ENCODE data around the gene SYNE1. TPM values are rescaled to one million over a fixed set of nuclear protein-coding genes. Genes with fewer than 3 reads are reported as not detected.

Gene SYNE1
- total RNA-seq, 1 experiment from 2014 or later = 3.0 TPM

- Histone ChIP-seq H2BK12ac (ENCODE audit: insufficient read length, low read depth, low read length) (no peak overlapping the region), H3K4ac (ENCODE audit: low read depth, low read length) (no peak overlapping the region), H3K18ac (ENCODE audit: insufficient read length, low read depth, low read length) (no peak overlapping the region), H3K4me2 (ENCODE audit: insufficient read depth, insufficient read length, low read length) (no peak overlapping the region), H2BK15ac (ENCODE audit: low read depth, low read length) (no peak overlapping the region), H3K56ac (ENCODE audit: insufficient read length, low read depth, low read length) (no peak overlapping the region), H4K20me1 (ENCODE audit: control insufficient read depth, insufficient read depth, insufficient read length) (no peaks in the 10 kb centered on the region), H3K79me2 (ENCODE audit: insufficient read depth, low read length) (no peaks in the 10 kb centered on the region), H2BK20ac (ENCODE audit: low read depth, low read length, poor library complexity, severe bottlenecking) (no peak overlapping the region), H3K4me1 (ENCODE audit: insufficient read depth, low read length) (no peaks in the 10 kb centered on the region), H3K27ac (ENCODE audit: insufficient read length, low read depth, low read length) (no peak overlapping the region), H4K91ac (ENCODE audit: insufficient read length, low read depth, low read length) (no peak overlapping the region), H2BK120ac (ENCODE audit: low read depth, low read length, poor library complexity, severe bottlenecking) (no peak overlapping the region), H2BK5ac (ENCODE audit: insufficient read length, low read length) (no peak overlapping the region), H3K79me1 (ENCODE audit: insufficient read depth, low read depth, low read length, poor library complexity, severe bottlenecking) (no peaks in the 10 kb centered on the region), H4K5ac (ENCODE audit: insufficient read length, low read depth, low read length) (no peak overlapping the region), H3K23me2 (ENCODE audit: insufficient read length, low read depth, low read length, poor library complexity, severe bottlenecking) (no peaks in the 10 kb centered on the region), H2AK5ac (ENCODE audit: insufficient read length, low read length) (no peak overlapping the region), H3K27me3 (ENCODE audit: insufficient read depth, low read length) (no peaks in the 10 kb centered on the region), H2AFZ (ENCODE audit: low read length) (peak overlapping the region; percentile 73), H3T11ph (ENCODE audit: low read length) (no peak overlapping the region), H3K9ac (ENCODE audit: extremely low read depth, insufficient read length, low read length) (no peak overlapping the region), H3K23ac (ENCODE audit: insufficient read length, low read depth, low read length) (no peak overlapping the region), H3K9me3 (ENCODE audit: control insufficient read depth, low read depth, low read length) (no peaks in the 10 kb centered on the region), H3K14ac (ENCODE audit: insufficient read depth, low read length) (no peak overlapping the region), H4K8ac (replicated peaks; ENCODE audit: insufficient read length, low read depth, low read length) (no peak overlapping the region)
- no CpG with 5 or more reads among the region's 10 CpGs for WGBS (ENCODE audit: extremely low coverage, insufficient read length, low lambda C conversion rate)
- Mint-ChIP-seq H3K27ac (no peak overlapping the region), H3K4me3 (no peak overlapping the region), H3K27me3 (ENCODE audit: low read depth) (no peaks in the 10 kb centered on the region), H3K9me3 (no peaks in the 10 kb centered on the region), H3K36me3 (ENCODE audit: insufficient read depth in 1 of 3, low read depth in 3 of 3) (no peaks in the 10 kb centered on the region), H3K4me1 (peaks cover 6 to 7% of the 10 kb centered on the region in 2 experiments)
- no peak for DNase-seq
- TF ChIP-seq CTCF (conservative IDR thresholded peaks at IDR 0.05) = no peak; the same call in 2 of the 3 replicates
These were observed 323.4 kb downstream of the SYNE1 start for GRCh38 chr6:152313542-152314482.
